Aorta (tissue), 5 donors: Measurements from ENCODE around the gene PROSER3. TPM values are rescaled to one million over a fixed set of nuclear protein-coding genes. Genes with fewer than 3 reads are reported as not detected.

Source experiments
- ATAC-seq: fragments of 200-7000 bp; cut with Tn5 transposase; one replicate; pipeline ENCODE4 v1.9.1; 2022; ENCODE audit warnings: moderate library complexity; ENCODE audit not compliant: low FRiP score
- DNase-seq, 2 donors: peaks; one replicate each; pipeline ENCODE4 v3.0.0-alpha.2; 2020
- H3K27ac ChIP-seq, 2 donors: one replicate each; pipeline ENCODE4 v1.5.1; 2013; ENCODE audit warnings: low read length in 2 of 2, mild to moderate bottlenecking in 2 of 2, moderate library complexity in 2 of 2, control low read depth in 1 of 2, inconsistent platforms in 1 of 2, low read depth in 1 of 2
- H3K27me3 ChIP-seq, 2 donors: one replicate each; pipeline ENCODE4 v1.6.1; 2013; ENCODE audit warnings: control low read depth in 1 of 2, low read length in 1 of 2, mild to moderate bottlenecking in 1 of 2, moderate library complexity in 1 of 2; ENCODE audit not compliant: insufficient read depth in 2 of 2, control insufficient read depth in 1 of 2
- H3K36me3 ChIP-seq, 2 donors: one replicate each; pipeline ENCODE4 v1.6.1; 2013; ENCODE audit warnings: control low read depth in 1 of 2, low read length in 1 of 2, mild to moderate bottlenecking in 1 of 2; ENCODE audit not compliant: insufficient read depth in 2 of 2, control insufficient read depth in 1 of 2
- H3K4me1 ChIP-seq, 2 donors: one replicate each; pipeline ENCODE4 v1.6.1; 2013; ENCODE audit warnings: low read length in 2 of 2, control low read depth in 1 of 2, mild to moderate bottlenecking in 1 of 2, moderate library complexity in 1 of 2; ENCODE audit not compliant: insufficient read depth in 2 of 2, control insufficient read depth in 1 of 2
- H3K4me3 ChIP-seq, 2 donors: one replicate each; pipeline ENCODE4 v1.5.1; 2013; ENCODE audit warnings: low read length in 2 of 2, control low read depth in 1 of 2, mild to moderate bottlenecking in 1 of 2
- H3K9me3 ChIP-seq: one replicate; pipeline ENCODE4 v1.6.1; 2013; ENCODE audit warnings: mild to moderate bottlenecking, low read length; ENCODE audit not compliant: control insufficient read depth
- WGBS, 2 donors: extraction: QIAGEN DNeasy Blood & Tissue Kit; methylation state at CpG; one replicate each; pipeline ENCODE4 v1.1.7; 2013; 5-methylcytosine and 5-hydroxymethylcytosine counted together
- intact Hi-C, 2 donors: fragments of 100-400 bp; cut with DNase I; formaldehyde crosslinking; loops; one replicate each; pipeline versions ENCODE4 v1.14.2 to v1.15.0; 2022
- polyA plus RNA-seq, 2 donors: library from polyadenylated mRNA; stranded (reverse); fragments of 200-250 nt; gene quantifications; one replicate each; pipeline ENCODE4 v1.2.3, GENCODE V29; 2013
- total RNA-seq, 2 donors: library from RNA; stranded (reverse); fragmentation: NEBNext Ultra II Directional; extraction: Animal tissue kit (Norgen Biotek cat#: 25700); gene quantifications; one replicate each; pipeline ENCODE4 v1.2.1, GENCODE V29; 2021
- donor health status: healthy with polysubstance abuse.
- donor health status: Bipolar disorder and iron deficiency.
- donor health status: DM: no; HTN: no; CAD: no.
- donor health status: DM: no; HTN: no; CAD: no.
- donor health status: DM: yes; HTN: yes; CAD: no.

Gene PROSER3
- total and polyA plus RNA-seq, 4 donors = 4.1 to 19.6 (median 18.7) TPM

GRCh38 chr19:35754370-35755130 is 3.4 kb upstream of the PROSER3 start:
- intact Hi-C loops = no loop called here

GRCh38 chr19:35755131-35755549 is 2.8 kb upstream of the PROSER3 start:
- no peaks in the 10 kb centered on the region for H3K4me1 ChIP-seq
- intact Hi-C loops = no loop called here
- H3K27ac ChIP-seq = peak overlapping the region in 1 of 2 donors; percentile 83

More at GRCh38 chr19:35754370-35755130, 3.4 kb upstream of the PROSER3 start:
- ATAC-seq (no peak), DNase-seq (peak; percentile 47 to 70)
- Histone ChIP-seq H3K4me1 (no peaks in the 10 kb centered on the region), H3K4me3 (no peak overlapping the region), H3K36me3 (peaks cover 0 to 3% of the 10 kb centered on the region in 2 donors), H3K9me3 (no peaks in the 10 kb centered on the region), H3K27me3 (no peaks in the 10 kb centered on the region), H3K27ac (peak overlapping the region in 1 of 2 donors; percentile 83)
- 76 to 77% methylated on average over 13 of the region's 13 CpGs for WGBS, 2 donors

GRCh38 chr19:35755550-35756376 is 2.2 kb upstream of the PROSER3 start:
- Histone ChIP-seq H3K36me3 (peaks cover 0 to 3% of the 10 kb centered on the region in 2 donors), H3K9me3 (no peaks in the 10 kb centered on the region), H3K4me1 (no peaks in the 10 kb centered on the region), H3K27ac (peak overlapping the region; percentile 86 to 97), H3K4me3 (peak overlapping the region; percentile 40 to 55), H3K27me3 (no peaks in the 10 kb centered on the region)
- DNase-seq (peak; percentile 88 to 96), ATAC-seq (peak; percentile 72)
- intact Hi-C loops = no loop called here
- WGBS, 2 donors = 3% methylated on average over 52 to 74 of the region's 74 CpGs

More at GRCh38 chr19:35755131-35755549, 2.8 kb upstream of the PROSER3 start:
- ATAC-seq (no peak), DNase-seq (no peak)
- WGBS, 2 donors = 29 to 31% methylated on average over 17 of the region's 17 CpGs
- Histone ChIP-seq H3K4me3 (no peak overlapping the region), H3K27me3 (no peaks in the 10 kb centered on the region), H3K9me3 (no peaks in the 10 kb centered on the region), H3K36me3 (peaks cover 0 to 3% of the 10 kb centered on the region in 2 donors)

- Histone ChIP-seq H3K4me3 (peak within 1 kb of the TSS; percentile 40 to 55), H3K27ac (peak within 1 kb of the TSS; percentile 86 to 97), H3K27me3 (no peaks in the 10 kb centered on the region), H3K9me3 (no peaks in the 10 kb centered on the region), H3K4me1 (no peaks in the 10 kb centered on the region), H3K36me3 (peaks cover 0 to 3% of the 10 kb centered on the region in 2 donors)
- DNase-seq (peak; percentile 83 to 94), ATAC-seq (peak; percentile 65)
- 2% methylated on average over 39 to 52 of the region's 52 CpGs for WGBS, 2 donors
- intact Hi-C loops = no loop called here
These were observed 1.4 kb upstream of the PROSER3 start, which contains the start of gene HSPB6 for GRCh38 chr19:35756377-35757230. Gene HSPB6, minus strand, starts transcription at chr19:35757029. Its CDS starts 21 bp downstream, at chr19:35757008.

- DNase-seq (peak; percentile 93 to 94), ATAC-seq (peak; percentile 85)
- intact Hi-C loops = no loop called here
- H3K9me3 ChIP-seq = no peaks in the 10 kb centered on the region
- no peaks in the 10 kb centered on the region for H3K4me1 ChIP-seq
- no peaks in the 10 kb centered on the region for H3K27me3 ChIP-seq
- WGBS, 2 donors = 0 to 2% methylated on average over 19 of the region's 19 CpGs
- H3K27ac ChIP-seq = peak overlapping the region; percentile 86 to 97
- H3K4me3 ChIP-seq = no peak overlapping the region
- H3K36me3 ChIP-seq = peaks cover 0 to 3% of the 10 kb centered on the region in 2 donors
These were observed 686 bp upstream of the PROSER3 start for GRCh38 chr19:35757231-35757748.

- ATAC-seq = no peak
- DNase-seq = peak in 1 of 2 donors; percentile 73
- H3K4me3 ChIP-seq = no peak overlapping the region
- intact Hi-C loops = no loop called here
- no peaks in the 10 kb centered on the region for H3K9me3 ChIP-seq
- no peaks in the 10 kb centered on the region for H3K4me1 ChIP-seq
- H3K27me3 ChIP-seq = no peaks in the 10 kb centered on the region
- no peaks in the 10 kb centered on the region for H3K36me3 ChIP-seq
- 85 to 93% methylated on average over 2 of the region's 2 CpGs for WGBS, 2 donors
- no peak overlapping the region for H3K27ac ChIP-seq
These were observed 1.7 kb downstream of the PROSER3 start for GRCh38 chr19:35759697-35760096.

- Histone ChIP-seq H3K36me3 (no peaks in the 10 kb centered on the region), H3K27ac (no peak overlapping the region), H3K4me1 (no peaks in the 10 kb centered on the region), H3K9me3 (no peaks in the 10 kb centered on the region), H3K27me3 (no peaks in the 10 kb centered on the region), H3K4me3 (no peak overlapping the region)
- DNase-seq = no peak
- ATAC-seq = no peak
- 74 to 79% methylated on average over 4 of the region's 4 CpGs for WGBS, 2 donors
- intact Hi-C loops = no loop called here
These were observed 2.9 kb downstream of the PROSER3 start for GRCh38 chr19:35760711-35761349.
